IPS DF 6.9 (cell line): ENCODE measurements around the gene JMJD6.

Experiments used
- DNase-seq: peaks from one replicate; pipeline ENCODE4 v3.0.0-alpha.2; 2013; ENCODE audit warnings: low read depth, low spot score
- H3K27ac ChIP-seq: one replicate; pipeline ENCODE4 v1.5.1; 2013; ENCODE audit warnings: low read length, control low read depth
- H3K27me3 ChIP-seq: 2 replicates; pipeline ENCODE4 v1.6.1; 2013; ENCODE audit warnings: mild to moderate bottlenecking, low read length; ENCODE audit not compliant: control insufficient read depth, insufficient read depth
- H3K36me3 ChIP-seq: 2 replicates; pipeline ENCODE4 v1.6.1; 2013; ENCODE audit warnings: low read length; ENCODE audit not compliant: control insufficient read depth, insufficient read depth
- H3K4me1 ChIP-seq: 2 replicates; pipeline ENCODE4 v1.6.1; 2013; ENCODE audit warnings: low read length; ENCODE audit not compliant: control insufficient read depth, insufficient read depth
- H3K4me3 ChIP-seq: 2 replicates; pipeline ENCODE4 v1.5.1; 2013; ENCODE audit warnings: mild to moderate bottlenecking, low read length
- H3K9me3 ChIP-seq: 2 replicates; pipeline ENCODE4 v1.6.1; 2013; ENCODE audit warnings: low read length, inconsistent platforms; ENCODE audit not compliant: control insufficient read depth, insufficient read depth
- WGBS: extraction: QIAGEN DNeasy Blood & Tissue Kit; methylation state at CpG from one replicate; pipeline ENCODE4 v1.1.7; 2013; ENCODE audit warnings: mixed read lengths, missing lambda C conversion rate; ENCODE audit not compliant: insufficient read length, insufficient coverage; 5-methylcytosine and 5-hydroxymethylcytosine counted together

Gene JMJD6

GRCh38 chr17:76726231-76726775 lies at the start of gene JMJD6:
JMJD6 (minus strand) TSS chr17:76726606; CDS start chr17:76726475, 131 bp downstream.
- H3K4me1 ChIP-seq: peaks cover 2% of the 10 kb centered on the region; the same call in 1 of the 2 replicates
- WGBS: no CpG with 5 or more reads among the region's 60 CpGs
- no peak within 1 kb of the TSS for H3K27ac ChIP-seq
- DNase-seq: peak; percentile 78
- peaks cover 12% of the 10 kb centered on the region; the same call in 1 of the 2 replicates for H3K36me3 ChIP-seq
- H3K9me3 ChIP-seq: no peaks in the 10 kb centered on the region
- peak within 1 kb of the TSS; percentile 68 for H3K4me3 ChIP-seq
- no peaks in the 10 kb centered on the region for H3K27me3 ChIP-seq

- Histone ChIP-seq H3K4me1 (no peaks in the 10 kb centered on the region), H3K4me3 (no peak overlapping the region), H3K27ac (no peak overlapping the region), H3K9me3 (no peaks in the 10 kb centered on the region), H3K36me3 (no peaks in the 10 kb centered on the region; the same call in 1 of the 2 replicates), H3K27me3 (no peaks in the 10 kb centered on the region)
- no CpG with 5 or more reads among the region's 10 CpGs for WGBS
- DNase-seq: no peak
These were observed 48.7 kb upstream of the JMJD6 start for GRCh38 chr17:76775021-76775600.

GRCh38 chr17:76772842-76773525 lies 46.6 kb upstream of the JMJD6 start:
- H3K4me1 ChIP-seq: no peaks in the 10 kb centered on the region
- no peak overlapping the region for H3K27ac ChIP-seq
- no CpG with 5 or more reads among the region's 6 CpGs for WGBS
- H3K9me3 ChIP-seq: no peaks in the 10 kb centered on the region
- H3K27me3 ChIP-seq: no peaks in the 10 kb centered on the region
- DNase-seq: no peak
- no peaks in the 10 kb centered on the region; the same call in 1 of the 2 replicates for H3K36me3 ChIP-seq
- H3K4me3 ChIP-seq: no peak overlapping the region

GRCh38 chr17:76758570-76758969 lies 32.2 kb upstream of the JMJD6 start:
- peaks cover 2% of the 10 kb centered on the region; the same call in 1 of the 2 replicates for H3K36me3 ChIP-seq
- DNase-seq: no peak
- no peak overlapping the region for H3K27ac ChIP-seq
- no CpG with 5 or more reads among the region's 3 CpGs for WGBS
- no peaks in the 10 kb centered on the region for H3K4me1 ChIP-seq
- H3K27me3 ChIP-seq: no peaks in the 10 kb centered on the region
- H3K9me3 ChIP-seq: no peaks in the 10 kb centered on the region
- H3K4me3 ChIP-seq: no peak overlapping the region

- Histone ChIP-seq H3K4me3 (no peak overlapping the region), H3K27me3 (no peaks in the 10 kb centered on the region), H3K36me3 (peaks cover 2% of the 10 kb centered on the region; the same call in 1 of the 2 replicates), H3K9me3 (no peaks in the 10 kb centered on the region), H3K4me1 (no peaks in the 10 kb centered on the region), H3K27ac (no peak overlapping the region)
- no peak for DNase-seq
- no CpG with 5 or more reads among the region's 5 CpGs for WGBS
These were observed 30.9 kb upstream of the JMJD6 start for GRCh38 chr17:76757256-76757655.

- no peak overlapping the region for H3K4me3 ChIP-seq
- no peaks in the 10 kb centered on the region for H3K4me1 ChIP-seq
- no peaks in the 10 kb centered on the region for H3K9me3 ChIP-seq
- no peak overlapping the region for H3K27ac ChIP-seq
- no peaks in the 10 kb centered on the region for H3K27me3 ChIP-seq
- peaks cover 2% of the 10 kb centered on the region; the same call in 1 of the 2 replicates for H3K36me3 ChIP-seq
- no peak for DNase-seq
- WGBS: no CpG with 5 or more reads among the region's 2 CpGs
These were observed 28.9 kb upstream of the JMJD6 start for GRCh38 chr17:76755285-76755684.

- Histone ChIP-seq H3K36me3 (no peaks in the 10 kb centered on the region), H3K9me3 (no peaks in the 10 kb centered on the region), H3K27me3 (no peaks in the 10 kb centered on the region), H3K4me1 (no peaks in the 10 kb centered on the region), H3K27ac (no peak overlapping the region), H3K4me3 (no peak overlapping the region)
- no peak for DNase-seq
- no CpG with 5 or more reads among the region's 12 CpGs for WGBS
These were observed 26.9 kb upstream of the JMJD6 start for GRCh38 chr17:76753061-76753961.

GRCh38 chr17:76752006-76752405 lies 25.6 kb upstream of the JMJD6 start:
- H3K4me1 ChIP-seq: no peaks in the 10 kb centered on the region
- H3K36me3 ChIP-seq: no peaks in the 10 kb centered on the region
- no peak overlapping the region for H3K4me3 ChIP-seq
- DNase-seq: no peak
- H3K27me3 ChIP-seq: no peaks in the 10 kb centered on the region
- no peak overlapping the region for H3K27ac ChIP-seq
- no peaks in the 10 kb centered on the region for H3K9me3 ChIP-seq
- WGBS: no CpG with 5 or more reads among the region's 4 CpGs

- no peak overlapping the region for H3K4me3 ChIP-seq
- no peak overlapping the region for H3K27ac ChIP-seq
- H3K36me3 ChIP-seq: no peaks in the 10 kb centered on the region
- H3K27me3 ChIP-seq: no peaks in the 10 kb centered on the region
- WGBS: no CpG with 5 or more reads among the region's 3 CpGs
- no peaks in the 10 kb centered on the region for H3K4me1 ChIP-seq
- H3K9me3 ChIP-seq: no peaks in the 10 kb centered on the region
- no peak for DNase-seq
These were observed 25.1 kb upstream of the JMJD6 start for GRCh38 chr17:76751416-76751993.

- Histone ChIP-seq H3K27ac (no peak overlapping the region), H3K27me3 (no peaks in the 10 kb centered on the region), H3K36me3 (peaks cover 5% of the 10 kb centered on the region; the same call in 1 of the 2 replicates), H3K4me3 (no peak overlapping the region), H3K9me3 (no peaks in the 10 kb centered on the region), H3K4me1 (no peaks in the 10 kb centered on the region)
- no peak for DNase-seq
- WGBS: no CpG with 5 or more reads among the region's 1 CpG
These were observed 22.3 kb upstream of the JMJD6 start for GRCh38 chr17:76748657-76749056.
